ENCODE results near the gene STOX1.
"Not testable (repeated sequence)": the region's sequence is repeated elsewhere in the genome, so short reads cannot be mapped to it uniquely, and the experiment has no call there.

Gene STOX1

DNA sequence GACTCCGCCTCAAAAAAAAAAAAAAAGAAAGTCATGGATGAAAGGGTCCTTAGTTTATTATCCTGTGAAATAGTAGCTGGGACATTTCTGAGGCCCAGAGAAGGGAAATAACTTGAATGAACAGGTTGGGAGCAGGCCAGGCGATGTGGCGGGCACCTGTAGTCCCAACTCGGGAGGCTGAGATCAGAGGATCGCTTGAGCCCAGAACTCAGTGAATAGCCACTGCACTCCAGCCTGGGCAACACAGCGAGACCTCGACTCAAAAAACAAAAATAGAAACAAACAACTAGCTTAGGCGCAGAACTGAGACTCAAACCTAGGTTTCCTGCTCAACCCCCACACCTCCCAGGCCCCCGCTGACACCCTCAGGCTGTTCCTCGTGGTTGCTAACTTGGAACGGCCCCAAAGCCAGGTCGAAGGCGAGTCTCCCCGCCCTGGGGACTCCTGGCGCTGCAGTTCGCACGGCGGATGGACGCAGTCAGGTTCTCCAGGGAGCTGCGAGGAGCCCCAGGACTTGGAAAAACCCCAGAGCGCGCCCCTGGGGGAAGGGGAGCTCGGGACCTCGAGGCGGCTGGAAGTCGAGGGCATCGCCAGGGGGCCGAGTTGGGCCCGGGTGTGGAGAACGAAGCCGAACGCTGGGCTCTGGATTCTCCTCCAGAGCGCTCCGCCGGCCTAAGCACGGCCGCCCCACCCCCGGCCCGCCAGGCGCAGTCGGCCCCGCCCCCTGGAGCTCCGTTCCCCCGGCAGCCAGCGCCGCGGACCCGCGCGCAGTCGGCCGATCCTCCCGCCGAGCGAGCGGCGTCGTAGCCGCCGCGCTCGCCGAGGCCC, at the start of gene STOX1:
TSS of gene STOX1 (plus strand) at position 768 of the 828 bp plus-strand sequence. CDS start 93 bp downstream, outside the sequence.
- DNase-seq: peak in 3 of 4 experiments; percentile 11 to 57 (median 32)

DNA sequence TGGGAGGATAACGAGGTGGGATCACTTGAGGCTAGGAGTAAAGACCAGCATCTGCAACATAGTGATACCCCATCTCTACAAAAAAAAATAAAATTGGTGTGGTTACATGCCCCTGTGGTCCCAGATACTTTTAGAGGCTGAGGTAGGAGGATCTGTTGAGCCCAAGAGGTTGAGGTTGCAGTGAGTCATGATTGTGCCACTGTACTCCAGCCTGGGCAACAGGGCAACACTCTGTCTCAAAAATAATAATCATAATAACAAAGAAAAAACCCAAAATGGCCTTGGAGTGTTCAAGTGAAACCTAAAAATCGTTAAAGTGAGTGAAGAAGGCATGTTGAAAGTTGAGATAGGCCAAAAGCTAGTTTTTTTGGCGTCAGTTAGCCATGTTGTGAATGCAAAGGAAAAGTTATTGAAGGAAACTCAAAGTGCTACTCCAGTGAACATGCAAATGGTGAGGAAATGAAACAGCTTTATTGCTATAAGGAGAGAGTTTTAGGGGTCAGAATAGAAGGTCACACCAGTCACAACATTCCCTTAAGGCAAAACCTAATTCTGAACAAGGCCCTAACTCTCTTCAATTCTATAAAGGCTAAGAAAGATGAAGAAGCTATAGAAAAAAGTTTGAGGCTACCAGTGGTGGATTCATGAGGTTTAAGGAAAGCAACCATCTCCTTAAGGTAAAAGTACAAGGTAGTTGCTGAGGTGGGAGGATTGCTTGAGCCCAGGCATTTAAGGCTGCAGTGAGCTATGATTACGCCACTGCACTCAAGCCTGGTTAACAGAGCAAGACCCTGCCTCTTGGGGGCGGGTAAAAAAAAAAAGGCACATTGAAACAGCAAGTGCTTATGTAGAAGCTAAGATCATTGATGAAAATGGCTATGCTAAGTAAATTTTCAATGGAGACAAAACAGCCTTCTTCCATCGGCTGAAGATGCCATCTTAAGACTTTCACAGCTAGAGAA, 45.4 kb upstream of the STOX1 start:
- no peak for DNase-seq

DNA sequence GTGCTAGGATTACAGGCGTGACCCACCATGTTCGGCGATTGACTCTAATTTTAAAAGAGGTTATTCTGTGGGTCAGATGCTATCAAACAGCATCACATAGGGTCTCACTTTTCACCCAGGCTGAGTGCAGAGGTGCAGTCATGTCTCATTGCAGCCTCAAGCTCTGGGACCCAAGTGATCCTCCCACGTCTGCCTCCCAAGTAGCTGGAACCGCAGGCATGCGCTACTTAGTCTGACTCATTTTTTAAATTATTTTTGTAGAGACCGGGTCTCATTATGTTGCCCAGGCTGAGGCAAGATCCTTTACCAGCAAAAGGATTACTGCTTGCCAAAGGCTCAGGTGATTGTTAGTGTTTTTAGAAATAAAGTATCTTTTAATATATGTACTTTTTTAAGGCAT, 42.9 kb upstream of the STOX1 start:
- no peak for DNase-seq

DNA sequence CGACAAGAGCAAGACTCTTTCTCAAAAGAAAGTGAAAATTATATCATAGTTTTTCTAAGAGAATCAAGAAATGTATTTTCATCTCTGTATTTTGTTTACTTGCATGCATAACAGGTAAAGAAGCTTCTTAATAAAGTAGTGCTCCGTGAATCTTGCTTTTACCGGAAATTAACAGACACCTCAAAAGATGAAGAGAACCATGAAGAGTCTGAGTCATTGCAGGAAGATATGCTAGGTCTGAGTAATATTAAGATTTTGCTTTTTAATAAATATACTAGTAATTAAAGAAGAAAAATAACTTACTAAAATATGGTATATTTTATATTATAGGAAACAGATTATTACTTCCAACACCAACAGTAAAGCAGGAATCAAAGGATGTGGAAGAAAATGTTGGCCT, 39.5 kb upstream of the STOX1 start:
- DNase-seq: no peak

DNA sequence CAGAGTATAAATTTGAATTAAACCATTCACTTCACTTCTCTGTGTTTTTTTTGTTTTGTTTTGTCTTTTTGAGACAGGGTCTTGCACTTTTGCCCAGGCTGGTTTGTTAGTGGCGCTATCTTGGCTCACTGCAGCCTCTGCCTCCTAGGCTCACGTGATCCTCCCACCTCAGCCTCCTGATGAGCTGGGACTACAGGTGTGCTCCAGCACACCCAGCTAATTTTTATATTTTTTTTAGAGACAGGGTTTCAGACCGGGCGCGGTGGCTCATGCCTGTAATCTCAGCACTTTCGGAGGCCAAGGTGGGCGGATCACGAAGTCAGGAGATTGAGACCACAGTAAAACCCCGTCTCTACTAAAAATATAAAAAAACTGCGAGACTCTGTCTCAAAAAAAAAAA, 36.9 kb upstream of the STOX1 start:
- no peak for DNase-seq

DNA sequence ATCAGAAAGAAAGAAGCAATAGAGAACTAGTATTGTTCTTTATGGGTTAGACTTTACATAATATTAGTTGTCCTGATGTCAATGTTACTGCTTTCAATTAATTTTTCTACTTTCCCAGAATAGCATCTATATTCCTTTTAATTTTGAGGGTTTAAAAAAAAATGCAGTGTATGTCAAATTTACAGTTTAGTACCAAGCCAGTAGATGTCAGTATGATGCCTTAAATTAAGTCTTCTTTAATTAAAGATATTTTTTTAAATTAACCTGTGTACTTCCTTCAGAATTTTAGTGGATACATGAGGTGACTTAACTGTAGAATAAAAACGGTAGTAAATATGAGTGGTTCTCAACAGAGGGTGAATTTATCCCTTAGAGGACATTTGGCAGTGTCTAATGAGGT, 35.2 kb upstream of the STOX1 start:
- DNase-seq: no peak

DNA sequence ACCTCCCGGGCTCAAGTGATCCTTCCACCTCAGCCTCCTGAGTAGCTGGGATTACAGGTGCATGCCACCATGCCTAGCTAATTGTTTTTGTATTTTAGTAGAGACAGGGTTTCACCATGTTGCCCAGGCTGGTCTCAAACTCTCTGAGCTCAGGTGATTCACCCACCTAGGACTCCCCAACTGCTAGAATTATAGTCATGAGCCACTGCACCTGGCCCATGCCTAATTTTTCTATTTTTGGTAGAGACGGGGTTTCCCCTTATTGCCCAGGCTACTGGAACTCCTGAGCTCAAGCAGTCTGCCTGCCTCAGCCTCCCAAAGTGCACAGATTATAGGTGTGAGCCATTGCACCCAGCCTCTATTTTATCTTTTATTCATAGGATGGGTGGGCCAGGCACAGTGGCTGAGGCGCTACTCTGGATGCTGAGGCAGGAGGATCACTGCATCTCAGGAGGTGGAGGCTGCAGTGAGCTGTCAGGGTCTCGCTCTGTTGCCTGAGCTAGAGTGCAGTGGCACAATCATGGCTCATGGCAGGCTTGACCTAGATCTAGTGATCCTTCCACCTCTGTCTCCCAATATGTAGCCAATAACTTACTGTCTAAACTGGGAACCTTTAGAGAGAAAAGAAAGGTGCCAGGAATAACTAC, 31.3 kb upstream of the STOX1 start:
- no peak for DNase-seq

DNA sequence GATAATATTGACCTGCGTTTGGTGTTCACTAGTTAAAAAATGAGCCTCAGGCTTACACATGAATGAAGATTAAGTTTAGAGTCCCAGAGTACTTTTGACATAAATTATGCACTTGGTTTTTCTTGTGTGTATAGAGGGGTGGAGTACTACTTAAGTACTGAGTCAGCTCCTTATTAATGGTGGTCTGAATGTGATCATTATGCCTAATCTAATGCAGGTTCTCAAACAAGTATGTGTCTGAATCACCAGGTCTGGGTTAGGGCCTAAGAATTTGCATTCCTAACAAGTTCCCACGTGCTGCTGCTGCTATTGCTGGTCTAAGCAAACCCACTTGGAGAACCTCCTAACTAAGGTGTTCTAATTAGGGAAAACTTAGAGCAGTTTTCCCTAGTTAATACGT, 30.7 kb upstream of the STOX1 start:
- DNase-seq: no peak

DNA sequence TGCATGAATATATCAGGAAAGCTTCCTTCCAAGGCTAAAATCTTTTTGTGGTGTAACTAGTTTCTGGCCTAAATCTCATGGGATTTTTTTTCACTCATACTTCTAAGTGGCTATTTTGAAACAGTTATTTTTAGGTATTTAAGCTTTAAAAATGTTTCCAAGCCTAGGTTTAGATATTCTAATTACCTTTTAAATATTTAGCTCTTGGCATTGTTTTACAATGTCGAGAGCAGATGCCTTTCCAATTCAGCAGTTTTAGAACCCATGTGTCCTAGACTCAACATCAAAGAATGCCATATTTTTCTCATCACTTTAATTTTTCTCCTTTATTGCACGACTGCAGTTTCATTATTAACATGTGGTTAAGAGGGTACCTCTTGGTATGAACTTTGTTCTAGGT, 27.1 kb upstream of the STOX1 start:
- DNase-seq: no peak

GRCh38 chr10:68804692-68805091, 22.6 kb upstream of the STOX1 start:
- DNase-seq: no peak

- not testable (repeated sequence) for DNase-seq
These were observed 16.5 kb upstream of the STOX1 start for GRCh38 chr10:68810830-68811229.

DNA sequence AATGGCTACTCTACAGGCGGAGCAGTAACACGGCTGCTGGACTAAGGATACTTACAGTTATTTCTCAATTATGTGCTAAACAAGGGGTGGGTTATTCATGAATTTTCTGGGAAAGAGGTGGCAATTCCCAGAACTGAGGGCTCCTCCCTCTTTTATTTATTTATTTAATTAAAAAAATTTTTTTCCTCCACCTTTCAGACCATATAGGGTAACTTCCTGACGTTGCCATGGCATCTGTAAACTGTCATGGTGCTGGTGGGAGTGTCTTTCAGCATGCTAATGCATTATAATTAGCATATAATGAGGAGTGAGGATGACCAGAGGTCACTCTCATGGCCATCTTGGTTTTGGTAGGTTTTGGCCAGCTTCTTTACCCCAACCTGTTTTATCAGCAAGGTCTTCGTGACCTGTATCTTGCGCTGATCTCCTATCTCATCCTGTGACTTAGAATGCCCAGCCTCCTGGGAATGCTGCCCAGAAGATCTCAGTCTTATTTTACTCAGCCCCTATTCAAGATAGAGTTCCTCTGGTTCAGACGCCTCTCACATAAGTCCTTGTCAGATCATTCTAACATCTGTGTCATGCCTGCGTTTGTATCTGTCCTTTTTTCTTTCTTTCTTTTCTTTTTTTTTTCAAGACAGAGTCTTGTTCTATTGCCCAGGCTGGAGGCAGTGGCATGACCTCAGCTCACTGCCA, 15.9 kb upstream of the STOX1 start:
- DNase-seq: no peak

DNA sequence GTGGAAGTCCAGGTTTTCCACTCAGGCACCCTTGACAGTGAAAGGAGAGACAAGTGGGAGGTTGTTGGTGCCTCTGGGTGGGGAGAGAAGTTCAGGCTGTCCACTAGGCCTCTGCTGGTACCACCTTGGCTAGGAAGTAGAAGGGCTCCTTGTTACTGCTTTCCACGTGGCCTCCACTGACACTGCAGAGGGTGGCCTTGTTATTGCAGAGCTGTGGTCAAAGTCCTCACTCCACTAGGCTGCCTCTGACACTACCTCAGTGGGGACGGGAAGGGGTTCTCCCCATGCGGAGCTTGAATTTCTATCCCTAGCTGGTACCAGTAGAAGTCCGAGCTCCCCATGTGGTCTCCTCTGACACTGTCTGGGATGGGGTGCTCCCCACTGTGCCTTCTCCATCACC, 14.9 kb upstream of the STOX1 start:
- no peak for DNase-seq

GRCh38 chr10:68813559-68813958, 13.8 kb upstream of the STOX1 start:
- DNase-seq: no peak

DNA sequence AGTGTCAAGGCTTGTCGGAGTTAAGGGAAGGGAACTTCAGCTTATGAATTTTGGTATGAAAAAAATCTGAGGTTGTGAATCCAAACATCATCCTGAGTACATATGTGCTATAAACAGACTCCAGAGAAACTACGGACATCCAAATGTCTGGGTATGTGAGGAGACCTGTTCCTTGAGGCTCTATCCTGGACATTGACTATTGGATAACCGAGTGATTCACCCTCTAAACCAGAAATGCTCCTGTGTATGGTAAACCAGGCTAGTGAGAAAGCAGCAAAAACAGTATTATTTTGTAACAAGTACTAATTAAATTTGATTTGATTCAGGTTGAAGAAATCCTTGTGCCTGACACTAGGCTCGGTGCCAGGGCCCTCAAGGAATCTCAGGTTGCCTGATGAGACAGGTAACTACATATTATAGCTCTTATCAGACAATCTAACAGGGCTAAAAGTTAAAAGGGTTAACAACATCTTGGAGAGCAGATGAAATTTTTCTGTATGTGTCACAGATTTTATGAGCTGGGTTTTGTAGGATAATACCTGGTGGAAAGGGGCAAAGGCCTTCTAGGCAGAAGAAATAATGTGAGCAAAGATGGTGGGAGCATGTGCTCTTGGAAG, 10.4 kb upstream of the STOX1 start:
- DNase-seq: no peak

DNA sequence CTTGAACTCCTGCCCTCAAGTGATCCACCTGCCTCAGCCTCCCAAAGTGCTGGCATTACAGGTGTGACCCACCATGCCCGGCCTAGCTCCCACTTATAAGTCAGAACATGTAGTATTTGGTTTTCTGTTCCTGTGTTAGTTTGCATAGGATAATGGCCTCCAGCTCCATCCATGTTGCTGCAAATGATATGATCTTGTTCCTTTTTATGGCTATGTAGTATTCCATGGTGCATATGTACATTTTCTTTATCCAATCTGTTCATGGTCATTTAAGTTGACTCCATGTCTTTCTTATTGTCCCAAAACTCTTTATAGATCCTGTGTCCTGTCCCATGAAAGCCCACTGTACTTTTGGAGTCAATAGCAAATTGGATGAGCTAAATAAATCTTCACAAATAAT, 7.0 kb upstream of the STOX1 start:
- not testable (repeated sequence) for DNase-seq

GRCh38 chr10:68822626-68823025, 4.7 kb upstream of the STOX1 start:
- not testable (repeated sequence) for DNase-seq

DNA sequence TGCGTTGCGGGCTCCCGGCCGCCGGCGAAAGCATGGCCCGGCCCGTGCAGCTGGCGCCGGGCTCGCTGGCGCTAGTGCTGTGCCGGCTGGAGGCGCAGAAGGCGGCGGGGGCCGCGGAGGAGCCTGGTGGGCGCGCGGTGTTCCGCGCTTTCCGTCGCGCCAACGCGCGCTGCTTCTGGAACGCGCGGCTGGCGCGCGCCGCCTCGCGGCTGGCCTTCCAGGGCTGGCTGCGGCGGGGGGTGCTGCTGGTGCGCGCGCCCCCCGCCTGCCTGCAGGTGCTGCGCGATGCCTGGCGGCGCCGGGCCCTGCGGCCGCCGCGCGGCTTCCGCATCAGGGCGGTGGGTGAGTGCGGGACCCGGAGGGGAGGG, 245 bp downstream of the STOX1 start:
- not testable (repeated sequence) for DNase-seq

GRCh38 chr10:68828083-68828601, 811 bp downstream of the STOX1 start:
- peak in 1 of 4 experiments; percentile 11 for DNase-seq

DNA sequence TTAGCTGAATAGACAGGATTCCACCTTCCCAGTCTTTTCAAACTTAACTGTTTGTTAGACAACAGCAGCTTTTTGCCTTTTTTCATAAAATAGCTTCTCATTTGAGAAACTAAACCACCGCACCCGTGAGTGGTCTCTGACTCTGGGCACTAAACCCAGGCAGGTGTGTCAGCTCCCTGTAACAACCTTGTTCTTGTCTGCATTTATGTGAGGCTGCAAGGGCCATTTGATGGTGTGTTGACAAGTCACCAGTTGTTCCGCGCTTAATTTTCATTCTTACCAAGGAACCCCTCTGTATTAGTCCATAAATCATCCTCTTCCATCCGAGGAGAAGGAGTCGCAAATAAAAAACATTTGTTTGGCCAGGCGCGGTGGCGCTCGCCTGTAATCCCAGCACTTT, 1.5 kb downstream of the STOX1 start:
- DNase-seq: no peak

- no peak for DNase-seq
These were observed 2.2 kb downstream of the STOX1 start for GRCh38 chr10:68829521-68829920.

DNA sequence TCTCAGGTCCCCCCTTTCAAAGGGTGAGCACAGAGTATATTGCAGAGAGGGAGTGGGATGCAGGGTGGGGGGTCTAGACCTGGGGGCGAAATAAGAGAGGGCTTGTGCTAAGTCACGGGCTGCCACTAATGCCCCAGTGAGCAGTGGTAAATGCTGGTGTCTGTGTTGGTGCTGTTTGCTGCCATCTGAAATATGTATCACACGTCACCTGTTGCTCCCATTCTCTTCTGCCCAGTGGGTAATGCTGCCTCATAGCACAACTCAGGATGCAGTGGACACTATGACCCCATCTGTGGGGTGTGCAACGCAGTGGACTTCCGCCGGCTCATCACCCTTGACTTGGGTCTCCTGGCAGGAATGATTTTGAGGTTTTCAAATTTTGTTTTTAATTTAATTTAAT, 2.6 kb downstream of the STOX1 start:
- no peak for DNase-seq

Data from activated naive CD4-positive, alpha-beta T cell (primary cell).